Measurements from ENCODE around the gene MYBBP1A.
"Not testable (repeated sequence)": the region's sequence is repeated elsewhere in the genome, so short reads cannot be mapped to it uniquely, and the experiment has no call there.

Gene MYBBP1A

GRCh38 chr17:4599505-4600281 is 44.5 kb upstream of the MYBBP1A start:
- TF ChIP-seq CTCF (IDR thresholded peaks at IDR 0.05; ENCODE audit: low read depth, low read length) = no peak
- DNase-seq (ENCODE audit: low read depth in 2 of 2) = peak in 1 of 2 donors; percentile 82
- no peak overlapping the region for H3K4me3 ChIP-seq (replicated peaks in 1 of 2; ENCODE audit: low read depth in 2 of 2, low read length in 2 of 2)

- DNase-seq (ENCODE audit: low read depth in 2 of 2) = peak in 1 of 2 donors; percentile 92
- no peak for TF ChIP-seq CTCF (IDR thresholded peaks at IDR 0.05; ENCODE audit: low read depth, low read length)
- H3K4me3 ChIP-seq (replicated peaks in 1 of 2; ENCODE audit: low read depth in 2 of 2, low read length in 2 of 2) = no peak overlapping the region
Observed at GRCh38 chr17:4598776-4599504, 43.8 kb upstream of the MYBBP1A start.

- no peak for DNase-seq (ENCODE audit: low read depth in 2 of 2)
- no peak overlapping the region for H3K4me3 ChIP-seq (replicated peaks in 1 of 2; ENCODE audit: low read depth in 2 of 2, low read length in 2 of 2)
- TF ChIP-seq CTCF (IDR thresholded peaks at IDR 0.05; ENCODE audit: low read depth, low read length) = no peak
Observed at GRCh38 chr17:4597975-4598374, 42.8 kb upstream of the MYBBP1A start.

GRCh38 chr17:4596636-4597380 is 41.6 kb upstream of the MYBBP1A start:
- no peak for DNase-seq (ENCODE audit: low read depth in 2 of 2)
- H3K4me3 ChIP-seq (replicated peaks in 1 of 2; ENCODE audit: low read depth in 2 of 2, low read length in 2 of 2) = no peak overlapping the region
- no peak for TF ChIP-seq CTCF (IDR thresholded peaks at IDR 0.05; ENCODE audit: low read depth, low read length)

DNA sequence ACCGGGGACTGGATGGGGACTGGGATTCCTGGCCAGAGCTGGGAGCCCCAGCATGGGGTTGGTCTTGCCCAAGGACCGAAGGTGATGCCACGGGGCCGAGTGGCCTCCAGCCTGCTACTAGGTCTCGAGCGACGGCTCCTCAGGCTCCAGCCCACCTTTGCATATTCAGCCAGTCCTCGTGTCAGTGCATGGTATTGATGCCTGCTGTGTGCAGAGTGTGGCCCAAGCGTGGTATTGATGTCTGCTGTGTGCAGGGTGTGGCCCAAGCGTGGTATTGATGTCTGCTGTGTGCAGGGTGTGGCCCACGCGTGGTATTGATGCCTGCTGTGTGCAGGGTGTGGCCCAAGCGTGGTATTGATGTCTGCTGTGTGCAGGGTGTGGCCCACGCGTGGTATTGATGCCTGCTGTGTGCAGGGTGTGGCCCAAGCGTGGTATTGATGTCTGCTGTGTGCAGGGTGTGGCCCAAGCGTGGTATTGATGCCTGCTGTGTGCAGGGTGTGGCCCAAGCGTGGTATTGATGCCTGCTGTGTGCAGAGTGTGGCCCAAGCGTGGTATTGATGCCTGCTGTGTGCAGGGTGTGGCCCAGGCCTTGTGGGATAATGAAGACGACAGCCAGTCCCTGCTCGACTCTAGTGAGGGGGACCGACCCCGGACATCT is 40.6 kb upstream of the MYBBP1A start:
- not testable (repeated sequence) for H3K4me3 ChIP-seq (replicated peaks in 1 of 2; ENCODE audit: low read depth in 2 of 2, low read length in 2 of 2); DNase-seq (ENCODE audit: low read depth in 2 of 2)

DNA sequence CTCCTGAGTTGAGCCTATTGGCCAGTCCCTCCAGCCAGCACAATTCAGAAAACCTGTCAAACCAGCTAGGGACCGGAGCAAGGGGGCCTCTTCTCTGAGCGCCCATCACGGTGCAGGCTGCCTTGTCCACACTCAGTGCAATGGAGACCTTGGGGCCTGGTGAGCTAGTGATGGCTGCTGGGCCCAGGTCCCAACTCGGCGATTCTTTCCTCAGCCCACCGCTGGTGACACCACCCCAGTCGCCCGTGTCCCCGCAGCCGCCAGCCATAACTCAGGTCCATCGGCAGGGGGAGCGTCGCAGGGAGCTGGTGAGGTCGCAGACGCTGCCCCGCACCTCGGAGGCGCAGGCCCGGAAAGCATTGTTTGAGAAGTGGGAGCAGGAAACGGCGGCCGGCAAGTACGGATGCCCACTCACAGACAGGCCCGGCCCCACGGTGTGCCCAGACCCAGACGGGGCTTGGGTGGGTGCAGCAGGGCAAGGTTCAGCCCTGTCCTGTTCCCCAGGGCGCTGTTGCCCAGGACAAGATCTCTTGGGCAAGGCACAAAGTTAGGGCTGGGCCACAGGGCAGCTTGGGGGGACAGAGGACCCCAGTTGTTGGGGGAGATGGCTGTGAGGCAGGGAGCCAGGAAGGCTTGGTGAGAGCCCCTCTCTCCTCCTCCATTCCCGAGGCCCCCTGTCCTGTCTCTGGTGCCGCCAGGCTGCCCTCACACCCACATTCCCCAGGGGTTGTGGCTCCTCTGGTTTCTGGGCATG is 39.9 kb upstream of the MYBBP1A start:
- no peak overlapping the region for H3K4me3 ChIP-seq (replicated peaks in 1 of 2; ENCODE audit: low read depth in 2 of 2, low read length in 2 of 2)
- DNase-seq (ENCODE audit: low read depth in 2 of 2) = no peak
- no peak for TF ChIP-seq CTCF (IDR thresholded peaks at IDR 0.05; ENCODE audit: low read depth, low read length)

All from cardiac fibroblast (primary cell).